B cell (primary cell): ENCODE results near the gene GLIPR1L1. TPM values are rescaled to one million over a fixed set of nuclear protein-coding genes. Genes with fewer than 3 reads are reported as not detected.

Experiments used
- ATAC-seq: fragments of 200-7000 bp; cut with Tn5 transposase; one replicate; pipeline ENCODE4 v1.10.0; 2021; ENCODE audit warnings: low read depth, mild to moderate bottlenecking, moderate number of reproducible peaks, moderate library complexity
- CTCF ChIA-PET: fragments of 350-600 bp; sonication (Branson Sonifier 250); formaldehyde crosslinking; loops from one replicate; lab custom pipeline; 2021; ENCODE audit warnings: antibody characterized with exemption, inconsistent platforms; lab: Charles Lee
- POLR2A ChIA-PET: fragments of 350-600 bp; sonication (Branson Sonifier 250); formaldehyde crosslinking; loops from one replicate; lab custom pipeline; 2021; ENCODE audit warnings: antibody characterized with exemption; lab: Charles Lee
- DNase-seq: peaks from one replicate; pipeline ENCODE4 v3.0.0; 2013
- H2AFZ ChIP-seq: 2 replicates; pipeline ENCODE4 v1.6.1; 2012; ENCODE audit warnings: mild to moderate bottlenecking, low read depth, low read length; ENCODE audit not compliant: insufficient read depth, poor library complexity, severe bottlenecking
- H3K27ac ChIP-seq, 2 donors: 1 replicate in 1 of 2; 2 replicates in 1 of 2; pipeline ENCODE4 v1.5.1; 2012 to 2013; ENCODE audit warnings: low read length in 2 of 2, mild to moderate bottlenecking in 2 of 2, moderate library complexity in 1 of 2
- H3K27me3 ChIP-seq, 4 experiments: fragments of 200-600 bp in 1 of 4; sonication (generic) in 1 of 4; replicated peaks in 1 of 4; 1 replicate in 2 of 4; 2 replicates in 2 of 4; pipeline versions ENCODE4 v1.6.1 to v1.7.0; 2013 to 2016; ENCODE audit warnings: low read length in 3 of 4, mild to moderate bottlenecking in 2 of 4, mixed read lengths in 1 of 4, moderate library complexity in 1 of 4; ENCODE audit not compliant: insufficient read depth in 4 of 4, control insufficient read depth in 3 of 4; ENCODE audit errors: control extremely low read depth in 1 of 4
- H3K36me3 ChIP-seq, 2 experiments: replicated peaks in 1 of 2; 1 replicate in 1 of 2; 2 replicates in 1 of 2; pipeline versions ENCODE4 v1.6.1 to v1.7.1; 2013; ENCODE audit warnings: low read length in 1 of 2; ENCODE audit not compliant: insufficient read depth in 2 of 2, control insufficient read depth in 1 of 2; ENCODE audit errors: control extremely low read depth in 1 of 2, extremely low read depth in 1 of 2
- H3K4me1 ChIP-seq, 2 donors: fragments of 200-600 bp in 1 of 2; sonication (generic) in 1 of 2; 1 replicate in 1 of 2; 2 replicates in 1 of 2; pipeline versions ENCODE4 v1.5.1 to v1.6.1; 2013 to 2017; ENCODE audit warnings: low read length in 2 of 2; ENCODE audit not compliant: control insufficient read depth in 2 of 2, insufficient read depth in 2 of 2
- H3K4me2 ChIP-seq: replicated peaks from 2 replicates; pipeline ENCODE3; 2012; ENCODE audit warnings: mild to moderate bottlenecking, low read depth, low read length; ENCODE audit not compliant: poor library complexity, severe bottlenecking
- H3K4me3 ChIP-seq, 5 experiments: fragments of 200-600 bp in 1 of 5; sonication (generic) in 1 of 5; 1 replicate in 3 of 5; 2 replicates in 2 of 5; pipeline versions ENCODE4 v1.5.1 to v1.7.0; 2011 to 2016; ENCODE audit warnings: low read length in 4 of 5, mild to moderate bottlenecking in 4 of 5, low read depth in 2 of 5, control low read depth in 1 of 5, moderate library complexity in 1 of 5; ENCODE audit not compliant: insufficient read depth in 1 of 5; ENCODE audit errors: control extremely low read depth in 1 of 5, extremely low read depth in 1 of 5
- H3K79me2 ChIP-seq: fragments of 200-600 bp; sonication (generic); one replicate; pipeline ENCODE4 v1.6.0; 2016; ENCODE audit warnings: low read length; ENCODE audit not compliant: control insufficient read depth, insufficient read depth
- H3K9ac ChIP-seq: fragments of 200-600 bp; sonication (generic); 2 replicates; pipeline ENCODE4 v1.6.1; 2017; ENCODE audit warnings: mild to moderate bottlenecking, low read length, moderate library complexity
- H3K9me3 ChIP-seq, 3 donors: one replicate each; pipeline versions ENCODE4 v1.6.1 to v1.7.1; 2013; ENCODE audit warnings: low read length in 2 of 3; ENCODE audit not compliant: control insufficient read depth in 2 of 3, insufficient read depth in 1 of 3; ENCODE audit errors: control extremely low read depth in 1 of 3
- H4K20me1 ChIP-seq: 2 replicates; pipeline ENCODE4 v1.6.0; 2012; ENCODE audit warnings: mild to moderate bottlenecking, low read length; ENCODE audit not compliant: insufficient read depth, control insufficient read depth, poor library complexity, severe bottlenecking
- H3K27ac Mint-ChIP-seq: one replicate; pipeline ENCODE4 v1.8.0; 2021; ENCODE audit warnings: mixed read lengths
- H3K27me3 Mint-ChIP-seq: one replicate; pipeline ENCODE4 v1.8.0; 2021; ENCODE audit warnings: mixed read lengths
- H3K4me1 Mint-ChIP-seq: one replicate; pipeline ENCODE4 v1.8.0; 2021; ENCODE audit warnings: mixed read lengths
- H3K4me3 Mint-ChIP-seq: one replicate; pipeline ENCODE4 v1.8.0; 2021; ENCODE audit warnings: mixed read lengths
- H3K9me3 Mint-ChIP-seq: one replicate; pipeline ENCODE4 v1.8.0; 2022; ENCODE audit warnings: mixed read lengths; ENCODE audit not compliant: insufficient read depth
- EZH2 ChIP-seq: IDR thresholded peaks from 2 replicates; pipeline ENCODE4 v1.6.1; 2012; ENCODE audit warnings: borderline replicate concordance, low read depth, mild to moderate bottlenecking, moderate library complexity, low read length; ENCODE audit not compliant: insufficient read depth, poor library complexity, severe bottlenecking
- WGBS: methylation state at CpG from one replicate; pipeline ENCODE4 v1.1.5; 2013; ENCODE audit warnings: missing lambda C conversion rate; ENCODE audit not compliant: insufficient coverage; 5-methylcytosine and 5-hydroxymethylcytosine counted together
- intact Hi-C: fragments of 100-400 bp; cut with micrococcal nuclease; formaldehyde crosslinking; loops from one replicate; pipeline ENCODE4 v1.10.0; 2022
- polyA plus RNA-seq: library from polyadenylated mRNA; depleted of rRNA; stranded (reverse); fragments of >200 nt; gene quantifications from 2 replicates; pipeline ENCODE4 v1.2.3, GENCODE V29; 2012
- total RNA-seq, 2 donors: library from RNA; stranded (reverse); fragments of 120-200 nt in 1 of 2; gene quantifications; 1 replicate in 1 of 2; 2 replicates in 1 of 2; pipeline versions ENCODE4 v1.2.3 to v1.2.4, GENCODE V29; 2013 to 2022
- TF ChIP-seq, protein P1 (sequence below): fragments of 200-600 bp; IDR thresholded peaks from one replicate; pipeline ENCODE4 v1.8.0; 2022; ENCODE audit warnings: antibody characterized with exemption, mild to moderate bottlenecking

GLIPR1L1 gene
- total and polyA plus RNA-seq, 2 donors (not counting 1 experiment from before 2014, with no cell fraction given) = not detected

DNA sequence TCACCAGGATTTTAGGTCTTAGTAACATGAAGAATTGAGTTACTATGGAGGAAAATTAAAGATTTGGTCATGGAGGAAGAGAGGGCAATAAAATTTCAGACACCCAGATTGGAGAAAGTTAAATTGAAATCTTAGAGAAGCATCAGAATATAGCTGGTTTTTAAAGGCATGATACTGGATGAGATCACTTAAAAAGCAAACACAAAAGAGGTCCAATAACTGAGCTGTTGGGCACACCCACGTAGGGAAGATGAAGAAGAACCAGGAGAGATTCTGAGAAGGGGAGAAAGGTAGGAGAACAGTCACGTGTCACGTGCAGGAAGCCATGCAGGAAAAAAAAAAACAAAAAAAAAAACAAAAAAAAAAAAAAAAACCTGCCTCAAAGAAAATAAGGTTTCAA lies 23.1 kb upstream of the GLIPR1L1 start:
- Histone ChIP-seq H3K27ac (no peak overlapping the region), H2AFZ (no peak overlapping the region), H3K4me2 (no peak overlapping the region), H3K27me3 (no peaks in the 10 kb centered on the region), H3K9ac (no peak overlapping the region), H3K9me3 (no peaks in the 10 kb centered on the region), H3K79me2 (no peaks in the 10 kb centered on the region), H3K4me3 (no peak overlapping the region), H3K4me1 (no peaks in the 10 kb centered on the region), H4K20me1 (no peaks in the 10 kb centered on the region), H3K36me3 (no peaks in the 10 kb centered on the region)
- no peak for DNase-seq
- Mint-ChIP-seq H3K4me3 (no peak overlapping the region), H3K9me3 (no peaks in the 10 kb centered on the region), H3K4me1 (no peaks in the 10 kb centered on the region), H3K27ac (no peak overlapping the region), H3K27me3 (no peaks in the 10 kb centered on the region)
- CTCF ChIA-PET = interaction anchor here (1.4 kb wide), 1 partner anchor 194 kb away, joined by 3 read pairs; no protein-coding TSS in a partner anchor
- no peak for TF ChIP-seq EZH2
- TF ChIP-seq, protein P1, sequence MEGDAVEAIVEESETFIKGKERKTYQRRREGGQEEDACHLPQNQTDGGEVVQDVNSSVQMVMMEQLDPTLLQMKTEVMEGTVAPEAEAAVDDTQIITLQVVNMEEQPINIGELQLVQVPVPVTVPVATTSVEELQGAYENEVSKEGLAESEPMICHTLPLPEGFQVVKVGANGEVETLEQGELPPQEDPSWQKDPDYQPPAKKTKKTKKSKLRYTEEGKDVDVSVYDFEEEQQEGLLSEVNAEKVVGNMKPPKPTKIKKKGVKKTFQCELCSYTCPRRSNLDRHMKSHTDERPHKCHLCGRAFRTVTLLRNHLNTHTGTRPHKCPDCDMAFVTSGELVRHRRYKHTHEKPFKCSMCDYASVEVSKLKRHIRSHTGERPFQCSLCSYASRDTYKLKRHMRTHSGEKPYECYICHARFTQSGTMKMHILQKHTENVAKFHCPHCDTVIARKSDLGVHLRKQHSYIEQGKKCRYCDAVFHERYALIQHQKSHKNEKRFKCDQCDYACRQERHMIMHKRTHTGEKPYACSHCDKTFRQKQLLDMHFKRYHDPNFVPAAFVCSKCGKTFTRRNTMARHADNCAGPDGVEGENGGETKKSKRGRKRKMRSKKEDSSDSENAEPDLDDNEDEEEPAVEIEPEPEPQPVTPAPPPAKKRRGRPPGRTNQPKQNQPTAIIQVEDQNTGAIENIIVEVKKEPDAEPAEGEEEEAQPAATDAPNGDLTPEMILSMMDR = no peak
- no peak for ATAC-seq
- POLR2A ChIA-PET = no interaction called here
- WGBS = no CpG with 5 or more reads among the region's 3 CpGs
- intact Hi-C loops = no loop called here

DNA sequence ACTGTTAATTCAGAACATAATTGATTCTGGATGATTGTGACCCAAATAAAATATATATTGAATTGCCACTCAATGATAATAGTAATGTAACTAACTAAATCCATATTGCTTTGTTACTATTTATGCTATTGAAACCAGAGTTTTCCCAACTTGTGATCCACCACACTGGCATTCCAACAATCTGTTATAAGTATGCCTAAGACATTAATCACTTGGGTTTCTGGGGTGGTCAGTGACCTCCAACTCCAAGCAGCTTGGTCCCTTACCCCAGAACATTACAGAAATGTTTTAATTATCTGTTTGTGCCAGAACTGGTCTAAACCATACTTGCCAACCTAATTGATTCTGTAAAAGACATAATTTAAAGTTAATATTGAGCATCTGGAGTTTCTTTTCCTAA lies 19.0 kb upstream of the GLIPR1L1 start:
- Histone ChIP-seq H3K36me3 (no peaks in the 10 kb centered on the region), H3K27me3 (no peaks in the 10 kb centered on the region), H3K27ac (no peak overlapping the region), H2AFZ (no peak overlapping the region), H3K4me3 (no peak overlapping the region), H3K79me2 (no peaks in the 10 kb centered on the region), H3K9me3 (no peaks in the 10 kb centered on the region), H4K20me1 (no peaks in the 10 kb centered on the region), H3K4me1 (no peaks in the 10 kb centered on the region), H3K4me2 (no peak overlapping the region), H3K9ac (no peak overlapping the region)
- Mint-ChIP-seq H3K4me1 (no peaks in the 10 kb centered on the region), H3K4me3 (no peak overlapping the region), H3K27me3 (peaks cover 4% of the 10 kb centered on the region), H3K9me3 (no peaks in the 10 kb centered on the region), H3K27ac (no peak overlapping the region)
- no peak for ATAC-seq
- POLR2A ChIA-PET = no interaction called here
- no peak for DNase-seq
- CTCF ChIA-PET = no interaction called here
- intact Hi-C loops = no loop called here
- TF ChIP-seq, protein P1 = no peak
- no peak for TF ChIP-seq EZH2
